H9 (cell line): ENCODE measurements around the gene GRIK4. TPM values are rescaled to one million over a fixed set of nuclear protein-coding genes. Genes with fewer than 3 reads are reported as not detected.

Experiments
- DNase-seq: peaks from one replicate; pipeline ENCODE4 v3.0.0-alpha.2; 2017
- H2AFZ ChIP-seq: one replicate; pipeline ENCODE4 v1.6.1; 2013; ENCODE audit warnings: mild to moderate bottlenecking, low read length, control low read depth, moderate library complexity
- H2AK5ac ChIP-seq: 2 replicates; pipeline ENCODE4 v1.6.1; 2013; ENCODE audit warnings: low read length, control low read depth, mixed read lengths; ENCODE audit not compliant: insufficient read length
- H2BK120ac ChIP-seq: one replicate; pipeline ENCODE4 v1.6.1; 2013; ENCODE audit warnings: low read depth, mild to moderate bottlenecking, low read length, control low read depth, inconsistent platforms; ENCODE audit not compliant: poor library complexity, severe bottlenecking
- H2BK12ac ChIP-seq: 2 replicates; pipeline ENCODE4 v1.6.1; 2013; ENCODE audit warnings: low read length, control low read depth, mixed read lengths, low read depth; ENCODE audit not compliant: insufficient read length
- H2BK15ac ChIP-seq: 2 replicates; pipeline ENCODE4 v1.6.1; 2013; ENCODE audit warnings: low read depth, low read length, control low read depth
- H2BK20ac ChIP-seq: one replicate; pipeline ENCODE4 v1.6.1; 2013; ENCODE audit warnings: low read depth, mild to moderate bottlenecking, low read length, control low read depth, inconsistent platforms; ENCODE audit not compliant: poor library complexity, severe bottlenecking
- H2BK5ac ChIP-seq: 2 replicates; pipeline ENCODE4 v1.6.1; 2013; ENCODE audit warnings: low read length, control low read depth, mixed read lengths; ENCODE audit not compliant: insufficient read length
- H3K14ac ChIP-seq: 2 replicates; pipeline ENCODE4 v1.6.1; 2013; ENCODE audit warnings: low read length, control low read depth; ENCODE audit not compliant: insufficient read depth
- H3K18ac ChIP-seq: 2 replicates; pipeline ENCODE4 v1.6.1; 2013; ENCODE audit warnings: low read depth, mild to moderate bottlenecking, mixed read lengths, low read length, control low read depth; ENCODE audit not compliant: insufficient read length
- H3K23ac ChIP-seq: 2 replicates; pipeline ENCODE4 v1.6.1; 2013; ENCODE audit warnings: low read length, control low read depth, mixed read lengths, low read depth; ENCODE audit not compliant: insufficient read length
- H3K23me2 ChIP-seq: 2 replicates; pipeline ENCODE4 v1.6.1; 2013; ENCODE audit warnings: low read depth, mild to moderate bottlenecking, mixed read lengths, low read length, control low read depth; ENCODE audit not compliant: insufficient read length, poor library complexity, severe bottlenecking
- H3K27ac ChIP-seq: 2 replicates; pipeline ENCODE4 v1.5.1; 2013; ENCODE audit warnings: low read length, control low read depth, mixed read lengths, low read depth; ENCODE audit not compliant: insufficient read length
- H3K27me3 ChIP-seq: 2 replicates; pipeline ENCODE4 v1.6.1; 2013; ENCODE audit warnings: low read length, control low read depth, inconsistent platforms; ENCODE audit not compliant: insufficient read depth
- H3K4ac ChIP-seq: 2 replicates; pipeline ENCODE4 v1.6.1; 2013; ENCODE audit warnings: low read depth, mild to moderate bottlenecking, control low read depth, inconsistent platforms, low read length, moderate library complexity
- H3K4me1 ChIP-seq: 2 replicates; pipeline ENCODE4 v1.6.1; 2013; ENCODE audit warnings: low read length, control low read depth, inconsistent platforms; ENCODE audit not compliant: insufficient read depth
- H3K4me2 ChIP-seq: 2 replicates; pipeline ENCODE4 v1.6.1; 2013; ENCODE audit warnings: low read length, control low read depth, mixed read lengths; ENCODE audit not compliant: insufficient read length, insufficient read depth
- H3K56ac ChIP-seq: 2 replicates; pipeline ENCODE4 v1.6.1; 2013; ENCODE audit warnings: low read depth, mild to moderate bottlenecking, mixed read lengths, low read length, control low read depth; ENCODE audit not compliant: insufficient read length
- H3K79me1 ChIP-seq: 2 replicates; pipeline ENCODE4 v1.6.1; 2013; ENCODE audit warnings: low read depth, mild to moderate bottlenecking, moderate library complexity, low read length, control low read depth, inconsistent platforms; ENCODE audit not compliant: insufficient read depth, poor library complexity, severe bottlenecking
- H3K79me2 ChIP-seq: 2 replicates; pipeline ENCODE4 v1.6.1; 2013; ENCODE audit warnings: low read length, control low read depth, inconsistent platforms; ENCODE audit not compliant: insufficient read depth
- H3K9ac ChIP-seq: 2 replicates; pipeline ENCODE4 v1.6.1; 2013; ENCODE audit warnings: low read length, control low read depth, mixed read lengths; ENCODE audit not compliant: insufficient read length; ENCODE audit errors: extremely low read depth
- H3K9me3 ChIP-seq: one replicate; pipeline ENCODE4 v1.6.1; 2013; ENCODE audit warnings: low read depth, low read length, inconsistent platforms; ENCODE audit not compliant: control insufficient read depth
- H3T11ph ChIP-seq: one replicate; pipeline ENCODE4 v1.6.1; 2013; ENCODE audit warnings: mild to moderate bottlenecking, low read length, control low read depth, inconsistent platforms
- H4K20me1 ChIP-seq: one replicate; pipeline ENCODE4 v1.6.1; 2013; ENCODE audit not compliant: control insufficient read depth, insufficient read length, insufficient read depth
- H4K5ac ChIP-seq: 2 replicates; pipeline ENCODE4 v1.6.1; 2013; ENCODE audit warnings: low read depth, mild to moderate bottlenecking, mixed read lengths, low read length, control low read depth; ENCODE audit not compliant: insufficient read length
- H4K8ac ChIP-seq: replicated peaks from 2 replicates; pipeline ENCODE4 v1.6.1; 2013; ENCODE audit warnings: low read length, control low read depth, mixed read lengths, low read depth; ENCODE audit not compliant: insufficient read length
- H4K91ac ChIP-seq: 2 replicates; pipeline ENCODE4 v1.6.1; 2013; ENCODE audit warnings: low read depth, mild to moderate bottlenecking, moderate library complexity, mixed read lengths, low read length, control low read depth; ENCODE audit not compliant: insufficient read length
- H3K27ac Mint-ChIP-seq, 3 experiments: 2 replicates in 2 of 3; 3 replicates in 1 of 3; pipeline ENCODE4 v1.8.0; 2020 to 2021; ENCODE audit warnings: mixed read lengths in 3 of 3, mild to moderate bottlenecking in 1 of 3, moderate library complexity in 1 of 3
- H3K27me3 Mint-ChIP-seq: 2 replicates; pipeline ENCODE4 v1.8.0; 2021; ENCODE audit warnings: low read depth, mild to moderate bottlenecking, moderate library complexity, mixed read lengths
- H3K36me3 Mint-ChIP-seq, 3 experiments: 2 replicates in 2 of 3; 3 replicates in 1 of 3; pipeline ENCODE4 v1.8.0; 2020 to 2021; ENCODE audit warnings: low read depth in 3 of 3, mixed read lengths in 3 of 3; ENCODE audit not compliant: insufficient read depth in 1 of 3
- H3K4me1 Mint-ChIP-seq, 2 experiments: 2 replicates each; pipeline ENCODE4 v1.8.0; 2020; ENCODE audit warnings: mixed read lengths in 2 of 2
- H3K4me3 Mint-ChIP-seq, 2 experiments: 2 replicates in 1 of 2; 3 replicates in 1 of 2; pipeline ENCODE4 v1.8.0; 2020 to 2021; ENCODE audit warnings: mild to moderate bottlenecking in 2 of 2, mixed read lengths in 2 of 2, moderate library complexity in 1 of 2
- H3K9me3 Mint-ChIP-seq, 2 experiments: 2 replicates in 1 of 2; 3 replicates in 1 of 2; pipeline ENCODE4 v1.8.0; 2020; ENCODE audit warnings: mild to moderate bottlenecking in 2 of 2, mixed read lengths in 2 of 2, moderate library complexity in 1 of 2
- WGBS: extraction: QIAGEN DNeasy Blood & Tissue Kit; methylation state at CpG from one replicate; pipeline ENCODE4 v1.1.7; 2013; ENCODE audit warnings: missing lambda C conversion rate, low lambda C conversion rate, mixed read lengths; ENCODE audit not compliant: insufficient read length; ENCODE audit errors: extremely low coverage; 5-methylcytosine and 5-hydroxymethylcytosine counted together
- total RNA-seq: library from RNA; stranded (reverse); gene quantifications from 2 replicates; pipeline ENCODE4 v1.2.1, GENCODE V29; 2021
- TF ChIP-seq, protein P1 (sequence below): fragments of 200-600 bp; sonication (generic); conservative IDR thresholded peaks from 3 replicates; pipeline ENCODE4 v1.8.0; 2021; ENCODE audit warnings: antibody characterized with exemption, mild to moderate bottlenecking

The GRIK4 gene
- total RNA-seq, 1 experiment from 2014 or later, result 2.3 TPM

DNA sequence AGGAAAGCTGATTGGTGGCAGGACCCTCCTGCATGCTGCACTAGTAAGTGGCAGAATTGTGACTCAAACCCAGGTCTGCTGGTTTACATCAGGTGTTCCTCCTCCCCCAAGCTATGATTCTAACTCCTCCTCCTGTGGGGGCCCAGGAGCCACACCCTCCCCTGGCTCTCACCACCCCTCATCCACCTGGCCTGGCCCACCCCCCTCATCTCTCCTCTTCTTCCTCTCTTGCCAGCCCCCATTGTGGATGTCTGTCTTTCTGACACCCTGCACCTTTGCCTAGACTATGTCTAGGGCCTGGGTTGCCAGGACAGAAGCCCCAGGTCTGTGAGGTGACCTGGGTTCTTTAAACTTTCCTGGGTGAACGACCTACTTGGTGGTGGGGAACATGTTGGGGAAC lies 59.9 kb downstream of the GRIK4 start:
- no peak overlapping the region for H2BK12ac ChIP-seq
- no peak overlapping the region for H3K23ac ChIP-seq
- H3K9me3 ChIP-seq, result no peaks in the 10 kb centered on the region
- Mint-ChIP-seq H3K27me3 (peaks cover 51% of the 10 kb centered on the region), H3K4me1 (peaks cover 47 to 53% of the 10 kb centered on the region in 2 experiments), H3K27ac (no peak overlapping the region), H3K4me3 (no peak overlapping the region), H3K9me3 (peaks cover 0 to 5% of the 10 kb centered on the region in 2 experiments; a peak in 1 of 5 replicates), H3K36me3 (peaks cover 0 to 6% (median 0%) of the 10 kb centered on the region in 3 experiments; a peak in 2 of 7 replicates)
- no peak overlapping the region for H3K27ac ChIP-seq
- H2BK5ac ChIP-seq, result no peak overlapping the region
- no peak overlapping the region for H4K91ac ChIP-seq
- no peaks in the 10 kb centered on the region; the same call in 1 of the 2 replicates for H3K4me1 ChIP-seq
- H3K79me2 ChIP-seq, result no peaks in the 10 kb centered on the region
- no peak overlapping the region for H2AK5ac ChIP-seq
- no peak overlapping the region for H3K4ac ChIP-seq
- H2BK20ac ChIP-seq, result no peak overlapping the region
- TF ChIP-seq, protein P1, sequence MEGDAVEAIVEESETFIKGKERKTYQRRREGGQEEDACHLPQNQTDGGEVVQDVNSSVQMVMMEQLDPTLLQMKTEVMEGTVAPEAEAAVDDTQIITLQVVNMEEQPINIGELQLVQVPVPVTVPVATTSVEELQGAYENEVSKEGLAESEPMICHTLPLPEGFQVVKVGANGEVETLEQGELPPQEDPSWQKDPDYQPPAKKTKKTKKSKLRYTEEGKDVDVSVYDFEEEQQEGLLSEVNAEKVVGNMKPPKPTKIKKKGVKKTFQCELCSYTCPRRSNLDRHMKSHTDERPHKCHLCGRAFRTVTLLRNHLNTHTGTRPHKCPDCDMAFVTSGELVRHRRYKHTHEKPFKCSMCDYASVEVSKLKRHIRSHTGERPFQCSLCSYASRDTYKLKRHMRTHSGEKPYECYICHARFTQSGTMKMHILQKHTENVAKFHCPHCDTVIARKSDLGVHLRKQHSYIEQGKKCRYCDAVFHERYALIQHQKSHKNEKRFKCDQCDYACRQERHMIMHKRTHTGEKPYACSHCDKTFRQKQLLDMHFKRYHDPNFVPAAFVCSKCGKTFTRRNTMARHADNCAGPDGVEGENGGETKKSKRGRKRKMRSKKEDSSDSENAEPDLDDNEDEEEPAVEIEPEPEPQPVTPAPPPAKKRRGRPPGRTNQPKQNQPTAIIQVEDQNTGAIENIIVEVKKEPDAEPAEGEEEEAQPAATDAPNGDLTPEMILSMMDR, result no peak
- H4K5ac ChIP-seq, result no peak overlapping the region
- no peaks in the 10 kb centered on the region for H3K79me1 ChIP-seq
- no peaks in the 10 kb centered on the region for H4K20me1 ChIP-seq
- H2BK15ac ChIP-seq, result no peak overlapping the region
- H3K14ac ChIP-seq, result no peak overlapping the region
- no peak overlapping the region for H3T11ph ChIP-seq
- no peak overlapping the region for H2AFZ ChIP-seq
- no peaks in the 10 kb centered on the region for H3K23me2 ChIP-seq
- H2BK120ac ChIP-seq, result no peak overlapping the region
- H3K56ac ChIP-seq, result no peak overlapping the region
- H3K27me3 ChIP-seq, result no peaks in the 10 kb centered on the region
- WGBS, result no CpG with 5 or more reads among the region's 1 CpG
- H3K18ac ChIP-seq, result no peak overlapping the region
- DNase-seq, result no peak
- no peak overlapping the region for H3K9ac ChIP-seq
- H3K4me2 ChIP-seq, result no peak overlapping the region
- no peak overlapping the region for H4K8ac ChIP-seq
